Stimulated activated CD4-positive, alpha-beta T cell treated with anti-CD3 and anti-CD28 coated beads, TNF-alpha, amount 100 ng/mL, for 48 hours (primary cell): ENCODE data around the gene NAIF1.
"Not testable (repeated sequence)": the region's sequence is repeated elsewhere in the genome, so short reads cannot be mapped to it uniquely, and the experiment has no call there.

ENCODE experiments used
- DNase-seq, 3 donors: peaks; one replicate each; pipeline ENCODE4 v3.0.0-alpha.2; 2020; ENCODE audit warnings: low read depth in 3 of 3

NAIF1 gene

GRCh38 chr9:128085943-128086342 is 18.8 kb upstream of the NAIF1 start:
- DNase-seq, result no peak

GRCh38 chr9:128084746-128085145 is 17.6 kb upstream of the NAIF1 start:
- no peak for DNase-seq

- no peak for DNase-seq
Measured at GRCh38 chr9:128082151-128082550, 15.0 kb upstream of the NAIF1 start.

- no peak for DNase-seq
Measured at GRCh38 chr9:128081056-128081455, 13.9 kb upstream of the NAIF1 start.

- no peak for DNase-seq
Measured at GRCh38 chr9:128080206-128080605, 13.1 kb upstream of the NAIF1 start.

- DNase-seq, result no peak
Measured at GRCh38 chr9:128078504-128079434, 11.6 kb upstream of the NAIF1 start.

- DNase-seq, result no peak
Measured at GRCh38 chr9:128077847-128078503, 10.9 kb upstream of the NAIF1 start.

- no peak for DNase-seq
Measured at GRCh38 chr9:128073253-128073886, 6.2 kb upstream of the NAIF1 start.

- DNase-seq, result peak in 2 of 3 donors; percentile 40 to 44
Measured at GRCh38 chr9:128072144-128073021, 5.3 kb upstream of the NAIF1 start.

- DNase-seq, result not testable (repeated sequence)
Measured at GRCh38 chr9:128071475-128071874, 4.4 kb upstream of the NAIF1 start.

GRCh38 chr9:128070874-128071273 is 3.8 kb upstream of the NAIF1 start:
- no peak for DNase-seq

- no peak for DNase-seq
Measured at GRCh38 chr9:128068386-128069205, 1.5 kb upstream of the NAIF1 start.

GRCh38 chr9:128067645-128068385 is 695 bp upstream of the NAIF1 start, which contains the start of gene SLC25A25:
Gene SLC25A25 (plus strand): TSS chr9:128068232. CDS start chr9:128068320, 88 bp downstream.
- peak; percentile 99 to 100 (median 100) for DNase-seq

GRCh38 chr9:128065907-128066712 is 1.0 kb downstream of the NAIF1 start:
- no peak for DNase-seq

GRCh38 chr9:128062846-128063831 is 4.0 kb downstream of the NAIF1 start:
- DNase-seq, result no peak

GRCh38 chr9:128062279-128062678 is 4.8 kb downstream of the NAIF1 start:
- DNase-seq, result no peak

GRCh38 chr9:128061275-128061960 is 5.7 kb downstream of the NAIF1 start:
- DNase-seq, result no peak
